Choroid plexus epithelial cell (primary cell): ENCODE measurements around the gene PFN4.

Experiments used
- DNase-seq: peaks from one replicate; pipeline ENCODE4 v3.0.0-alpha.2; 2010; ENCODE audit warnings: low read depth
- H3K4me3 ChIP-seq: 2 replicates; pipeline ENCODE4 v1.5.1; 2011; ENCODE audit warnings: low read depth, mild to moderate bottlenecking, control low read depth, low read length, moderate library complexity
- CTCF ChIP-seq: conservative IDR thresholded peaks from 2 replicates; pipeline ENCODE4 v1.5.1; 2011; ENCODE audit warnings: low read depth, mild to moderate bottlenecking, control low read depth, inconsistent platforms, low read length, moderate library complexity

PFN4 gene

GRCh38 chr2:24072259-24072658 lies 50.9 kb downstream of the PFN4 start:
- TF ChIP-seq CTCF, result no peak
- DNase-seq, result no peak
- H3K4me3 ChIP-seq, result no peak overlapping the region

GRCh38 chr2:24065341-24065740 lies 57.8 kb downstream of the PFN4 start:
- no peak for TF ChIP-seq CTCF
- no peak overlapping the region for H3K4me3 ChIP-seq
- no peak for DNase-seq
